OCI-LY3 (cell line): ENCODE results near the gene NMRK1.

ENCODE experiments used
- H2AFZ ChIP-seq: fragments of 200-600, 300-600 bp; shearing (Covaris generic); 2 replicates; pipeline ENCODE4 v1.6.0; 2014; ENCODE audit warnings: antibody characterized with exemption, low read depth, low read length
- H3K27ac ChIP-seq: fragments of 200-600, 300-600 bp; sonication (generic); 2 replicates; pipeline ENCODE4 v1.5.1; 2014; ENCODE audit warnings: mild to moderate bottlenecking, low read length, moderate library complexity, mixed read lengths
- H3K27me3 ChIP-seq: fragments of 200-600, 300-600 bp; sonication (generic); 2 replicates; pipeline ENCODE4 v1.6.1; 2014; ENCODE audit warnings: low read depth, low read length, mixed read lengths
- H3K36me3 ChIP-seq: fragments of 200-600, 300-600 bp; sonication (generic); replicated peaks from 2 replicates; pipeline ENCODE3; 2014; ENCODE audit warnings: low read depth, low read length, mixed read lengths
- H3K4me1 ChIP-seq: fragments of 300-600, 200-600 bp; sonication (generic); 2 replicates; pipeline ENCODE4 v1.6.1; 2014; ENCODE audit warnings: low read length, mixed read lengths
- H3K4me2 ChIP-seq: fragments of 200-600, 300-600 bp; sonication (generic); 2 replicates; pipeline ENCODE4 v1.6.1; 2014; ENCODE audit warnings: low read length, mixed read lengths
- H3K4me3 ChIP-seq: fragments of 300-600, 200-600 bp; sonication (generic); 2 replicates; pipeline ENCODE4 v1.5.1; 2014; ENCODE audit warnings: antibody characterized with exemption, mild to moderate bottlenecking, low read length, moderate library complexity
- H3K79me2 ChIP-seq: fragments of 300-600, 200-600 bp; shearing (Covaris generic); 2 replicates; pipeline ENCODE4 v1.6.1; 2014; ENCODE audit warnings: mild to moderate bottlenecking, low read length, mixed read lengths
- H3K9ac ChIP-seq: fragments of 300-600, 200-600 bp; shearing (Covaris generic); 2 replicates; pipeline ENCODE4 v1.6.0; 2014; ENCODE audit warnings: mild to moderate bottlenecking, low read length, moderate library complexity
- H3K9me3 ChIP-seq: fragments of 200-600, 300-600 bp; shearing (Covaris generic); 2 replicates; pipeline ENCODE4 v1.6.1; 2014; ENCODE audit warnings: low read length, mixed read lengths; ENCODE audit not compliant: insufficient read depth
- H4K20me1 ChIP-seq: fragments of 200-600, 300-600 bp; sonication (generic); 2 replicates; pipeline ENCODE4 v1.6.1; 2016; ENCODE audit warnings: low read length, mixed read lengths; ENCODE audit not compliant: insufficient read depth
- CTCF ChIP-seq: fragments of 200-600, 300-600 bp; sonication (generic); IDR thresholded peaks from 2 replicates; pipeline ENCODE4 v1.5.1; 2014; ENCODE audit warnings: antibody characterized with exemption, low read length, low read depth
- EZH2phosphoT487 ChIP-seq: fragments of 200-600 bp; shearing (Covaris generic); IDR thresholded peaks from 2 replicates; pipeline ENCODE4 v1.6.1; 2018; ENCODE audit warnings: antibody characterized with exemption, mixed run types, low read depth

Gene NMRK1

GRCh38 chr9:75087289-75087823 lies 599 bp downstream of the NMRK1 start:
- Histone ChIP-seq H3K4me2 (peak overlapping the region; percentile 80), H3K36me3 (no peaks in the 10 kb centered on the region), H3K9ac (peak overlapping the region; percentile 78), H4K20me1 (0 out of 2 replicates have a peak, but pooled peaks cover 8% of the 10 kb centered on the region), H2AFZ (peak overlapping the region; percentile 89), H3K27ac (peak overlapping the region; percentile 30; the same call in 1 of the 2 replicates), H3K9me3 (no peaks in the 10 kb centered on the region), H3K4me1 (peaks cover 11% of the 10 kb centered on the region), H3K79me2 (no peaks in the 10 kb centered on the region), H3K27me3 (no peaks in the 10 kb centered on the region), H3K4me3 (peak overlapping the region; percentile 92)
- TF ChIP-seq CTCF, result no peak
- TF ChIP-seq EZH2phosphoT487, result no peak

GRCh38 chr9:75086541-75087288 lies 1.2 kb downstream of the NMRK1 start:
- H3K4me1 ChIP-seq, result peaks cover 11% of the 10 kb centered on the region
- peak overlapping the region; percentile 78; the same call in 1 of the 2 replicates for H3K9ac ChIP-seq
- no peaks in the 10 kb centered on the region for H3K79me2 ChIP-seq
- H3K4me2 ChIP-seq, result peak overlapping the region; percentile 80
- no peaks in the 10 kb centered on the region for H3K36me3 ChIP-seq
- 0 out of 2 replicates have a peak overlapping the region, but pooled peaks have one; percentile 89 for H2AFZ ChIP-seq
- no peak overlapping the region for H3K27ac ChIP-seq
- no peaks in the 10 kb centered on the region for H3K9me3 ChIP-seq
- H3K27me3 ChIP-seq, result no peaks in the 10 kb centered on the region
- H3K4me3 ChIP-seq, result peak overlapping the region; percentile 92
- TF ChIP-seq EZH2phosphoT487, result no peak
- TF ChIP-seq CTCF, result no peak
- 0 out of 2 replicates have a peak, but pooled peaks cover 8% of the 10 kb centered on the region for H4K20me1 ChIP-seq

- TF ChIP-seq EZH2phosphoT487 (no peak), CTCF (no peak)
- Histone ChIP-seq H3K79me2 (no peaks in the 10 kb centered on the region), H4K20me1 (0 out of 2 replicates have a peak, but pooled peaks cover 8% of the 10 kb centered on the region), H3K4me3 (no peak overlapping the region), H2AFZ (no peak overlapping the region), H3K4me2 (no peak overlapping the region), H3K27me3 (no peaks in the 10 kb centered on the region), H3K9ac (no peak overlapping the region), H3K36me3 (no peaks in the 10 kb centered on the region), H3K9me3 (no peaks in the 10 kb centered on the region), H3K4me1 (peaks cover 11% of the 10 kb centered on the region), H3K27ac (no peak overlapping the region)
These were observed 2.3 kb downstream of the NMRK1 start for GRCh38 chr9:75085640-75086039.

GRCh38 chr9:75084081-75084672 lies 3.8 kb downstream of the NMRK1 start:
- H2AFZ ChIP-seq, result no peak overlapping the region
- TF ChIP-seq CTCF, result no peak
- no peak for TF ChIP-seq EZH2phosphoT487
- H3K27me3 ChIP-seq, result 0 out of 2 replicates have a peak, but pooled peaks cover 2% of the 10 kb centered on the region
- no peak overlapping the region for H3K9ac ChIP-seq
- peaks cover 6% of the 10 kb centered on the region for H3K4me1 ChIP-seq
- no peak overlapping the region for H3K27ac ChIP-seq
- no peaks in the 10 kb centered on the region for H3K36me3 ChIP-seq
- H3K79me2 ChIP-seq, result no peaks in the 10 kb centered on the region
- no peak overlapping the region for H3K4me2 ChIP-seq
- no peak overlapping the region for H3K4me3 ChIP-seq
- H3K9me3 ChIP-seq, result no peaks in the 10 kb centered on the region
- no peaks in the 10 kb centered on the region for H4K20me1 ChIP-seq
